Liver (tissue), 9 donors: Measurements from ENCODE around the gene CEP170. TPM values are rescaled to one million over a fixed set of nuclear protein-coding genes. Genes with fewer than 3 reads are reported as not detected.
A peak's percentile ranks its signal among the peaks of the same experiment; 100 is the strongest.
"Not testable (repeated sequence)": the region's sequence is repeated elsewhere in the genome, so short reads cannot be mapped to it uniquely, and the experiment has no call there.

ENCODE experiments used
- DNase-seq: peaks from one replicate; pipeline ENCODE4 v3.0.0-alpha.2; 2017; ENCODE audit warnings: low spot score
- H3K27ac ChIP-seq, 2 donors: one replicate each; pipeline ENCODE4 v1.7.0; 2013; ENCODE audit warnings: inconsistent platforms in 2 of 2, low read length in 2 of 2, control low read depth in 1 of 2, low read depth in 1 of 2, mild to moderate bottlenecking in 1 of 2
- H3K27me3 ChIP-seq, 4 donors: one replicate each; pipeline versions ENCODE4 v1.6.1 to v1.7.0; 2013; ENCODE audit warnings: low read length in 3 of 4, inconsistent platforms in 1 of 4, mild to moderate bottlenecking in 1 of 4, moderate library complexity in 1 of 4; ENCODE audit not compliant: control insufficient read depth in 4 of 4, insufficient read depth in 4 of 4
- H3K36me3 ChIP-seq, 4 donors: one replicate each; pipeline versions ENCODE4 v1.6.1 to v1.7.0; 2013; ENCODE audit warnings: low read length in 3 of 4, mild to moderate bottlenecking in 3 of 4, low read depth in 1 of 4, moderate library complexity in 1 of 4; ENCODE audit not compliant: control insufficient read depth in 4 of 4, insufficient read depth in 3 of 4
- H3K4me1 ChIP-seq, 4 donors: one replicate each; pipeline versions ENCODE4 v1.6.1 to v1.7.0; 2013; ENCODE audit warnings: low read length in 3 of 4, mild to moderate bottlenecking in 3 of 4, moderate library complexity in 1 of 4; ENCODE audit not compliant: control insufficient read depth in 4 of 4, insufficient read depth in 4 of 4
- H3K4me3 ChIP-seq, 3 donors: one replicate each; pipeline versions ENCODE4 v1.6.1 to v1.7.0; 2013; ENCODE audit warnings: low read length in 3 of 3, control low read depth in 1 of 3, low read depth in 1 of 3, mild to moderate bottlenecking in 1 of 3
- H3K9ac ChIP-seq, 2 donors: one replicate each; pipeline ENCODE4 v1.7.0; 2013; ENCODE audit warnings: low read length in 2 of 2, mild to moderate bottlenecking in 2 of 2, moderate library complexity in 2 of 2, control low read depth in 1 of 2, low read depth in 1 of 2
- H3K9me3 ChIP-seq, 4 donors: one replicate each; pipeline versions ENCODE4 v1.6.1 to v1.7.0; 2013; ENCODE audit warnings: low read length in 3 of 4; ENCODE audit not compliant: control insufficient read depth in 4 of 4
- CTCF ChIP-seq: fragments of 150-350 bp; IDR thresholded peaks from 2 replicates; pipeline ENCODE4 v1.5.1; 2017; ENCODE audit warnings: improper control_type of control experiment, low read depth, low read length; ENCODE audit not compliant: missing input control
- HNF4A ChIP-seq, 2 donors: conservative IDR thresholded peaks; 2 replicates each; pipeline ENCODE4 v1.6.1; 2016; ENCODE audit warnings: antibody characterized with exemption in 2 of 2, mild to moderate bottlenecking in 2 of 2
- JUND ChIP-seq, 2 donors: IDR thresholded peaks; 2 replicates each; pipeline ENCODE4 v1.6.1; 2016; ENCODE audit warnings: antibody characterized with exemption in 2 of 2
- MAX ChIP-seq: IDR thresholded peaks from 2 replicates; pipeline ENCODE4 v1.6.1; 2016; ENCODE audit warnings: antibody characterized with exemption
- RAD21 ChIP-seq, 2 donors: IDR thresholded peaks; 2 replicates each; pipeline ENCODE4 v1.6.1; 2016; ENCODE audit warnings: antibody characterized with exemption in 2 of 2, mild to moderate bottlenecking in 2 of 2
- RXRA ChIP-seq, 2 donors: IDR thresholded peaks; 2 replicates each; pipeline ENCODE4 v1.6.1; 2017 to 2018; ENCODE audit warnings: antibody characterized with exemption in 2 of 2, mild to moderate bottlenecking in 1 of 2
- SP1 ChIP-seq: IDR thresholded peaks from 2 replicates; pipeline ENCODE4 v1.6.1; 2018; ENCODE audit warnings: antibody characterized with exemption, mild to moderate bottlenecking
- YY1 ChIP-seq: IDR thresholded peaks from 2 replicates; pipeline ENCODE4 v1.6.1; 2016; ENCODE audit warnings: antibody characterized with exemption, mild to moderate bottlenecking
- WGBS: extraction: QIAGEN DNeasy Blood & Tissue Kit; methylation state at CpG from one replicate; pipeline ENCODE4 v1.1.7; 2013; 5-methylcytosine and 5-hydroxymethylcytosine counted together
- polyA plus RNA-seq, 2 donors: library from polyadenylated mRNA; stranded (reverse) in 1 of 2; unstranded in 1 of 2; fragments of 200-250 nt in 1 of 2; fragments of >200 nt in 1 of 2; fragmentation: Nextera tagmentation in 1 of 2; extraction: Ambion mirVana in 1 of 2; gene quantifications; one replicate each; pipeline versions ENCODE4 v1.2.1 to v1.2.3, GENCODE V29; 2013 to 2015
- total RNA-seq, 2 donors: library from RNA; depleted of rRNA; stranded (reverse); fragments of >200 nt; gene quantifications; one replicate each; pipeline ENCODE4 v1.2.3, GENCODE V29; 2014
- donor health status: healthy.
- donor health status: healthy.
- donor health status: healthy.
- donor health status: healthy.
- donor health status: healthy.

The CEP170 gene
- total and polyA plus RNA-seq, 4 donors, result 5.0 to 21.5 (median 14.9) TPM

- H3K27ac ChIP-seq, H3K9ac ChIP-seq, H3K9me3 ChIP-seq, H3K36me3 ChIP-seq, DNase-seq, H3K4me3 ChIP-seq, H3K27me3 ChIP-seq, H3K4me1 ChIP-seq: not testable (repeated sequence)
- TF ChIP-seq RAD21 (IDR thresholded peaks at IDR 0.05) (peak in 1 of 2 donors; percentile 4), HNF4A (conservative IDR thresholded peaks at IDR 0.05) (peak; percentile 10 to 34), RXRA (IDR thresholded peaks at IDR 0.05) (peak; percentile 49 to 65), YY1 (peak; percentile 35)
- 41% methylated on average over 7 of the region's 7 CpGs for WGBS
These were observed 70.3 kb downstream of the CEP170 start for GRCh38 chr1:243184787-243185186.

- not testable (repeated sequence) for H3K4me1 ChIP-seq, H3K9ac ChIP-seq, H3K27me3 ChIP-seq, H3K27ac ChIP-seq, H3K4me3 ChIP-seq, H3K9me3 ChIP-seq, DNase-seq, H3K36me3 ChIP-seq
These were observed 71.4 kb downstream of the CEP170 start for GRCh38 chr1:243183661-243184060.

- 95% methylated on average over 3 of the region's 3 CpGs for WGBS
- H3K36me3 ChIP-seq, H3K4me1 ChIP-seq, H3K9me3 ChIP-seq, H3K9ac ChIP-seq, H3K27ac ChIP-seq, H3K27me3 ChIP-seq, H3K4me3 ChIP-seq, DNase-seq: not testable (repeated sequence)
These were observed 71.9 kb downstream of the CEP170 start for GRCh38 chr1:243183176-243183575.

- no peaks in the 10 kb centered on the region for H3K27me3 ChIP-seq
- H3K27ac ChIP-seq, result no peak overlapping the region
- no peak overlapping the region for H3K4me3 ChIP-seq
- 88% methylated on average over 7 of the region's 7 CpGs for WGBS
- H3K9ac ChIP-seq, result no peak overlapping the region
- H3K9me3 ChIP-seq, result no peaks in the 10 kb centered on the region
- no peaks in the 10 kb centered on the region for H3K4me1 ChIP-seq
- TF ChIP-seq MAX, result no peak
- TF ChIP-seq SP1, result no peak
- no peak for TF ChIP-seq CTCF
- TF ChIP-seq JUND (IDR thresholded peaks at IDR 0.05), result no peak
- H3K36me3 ChIP-seq, result no peaks in the 10 kb centered on the region
- no peak for DNase-seq
These were observed 75.4 kb downstream of the CEP170 start for GRCh38 chr1:243179720-243180119.

GRCh38 chr1:243177792-243178191 is 77.3 kb downstream of the CEP170 start:
- not testable (repeated sequence) for H3K4me1 ChIP-seq, H3K4me3 ChIP-seq, H3K36me3 ChIP-seq, H3K9ac ChIP-seq, H3K9me3 ChIP-seq, H3K27me3 ChIP-seq, H3K27ac ChIP-seq, DNase-seq
- WGBS, result 96% methylated on average over 6 of the region's 6 CpGs

GRCh38 chr1:243173758-243174369 is 81.2 kb downstream of the CEP170 start:
- not testable (repeated sequence) for H3K4me1 ChIP-seq, DNase-seq, H3K9ac ChIP-seq, H3K36me3 ChIP-seq, H3K27me3 ChIP-seq, H3K9me3 ChIP-seq, H3K4me3 ChIP-seq, H3K27ac ChIP-seq
- WGBS, result 91% methylated on average over 2 of the region's 2 CpGs

GRCh38 chr1:243164911-243165310 is 90.2 kb downstream of the CEP170 start:
- H3K36me3 ChIP-seq, H3K4me3 ChIP-seq, H3K27me3 ChIP-seq, H3K27ac ChIP-seq, DNase-seq, H3K9ac ChIP-seq, H3K9me3 ChIP-seq, H3K4me1 ChIP-seq: not testable (repeated sequence)
- WGBS, result 91% methylated on average over 3 of the region's 4 CpGs
